HG02678 (cell line): Measurements from ENCODE around the gene SIRT3.
"Not testable (repeated sequence)": the region's sequence is repeated elsewhere in the genome, so short reads cannot be mapped to it uniquely, and the experiment has no call there.

Source experiments
- ATAC-seq: cut with Tn5 transposase; IDR thresholded peaks from one replicate; pipeline ENCODE4 v1.9.1; 2021; ENCODE audit warnings: mild to moderate bottlenecking, moderate library complexity; ENCODE audit not compliant: unreplicated experiment

SIRT3 gene

GRCh38 chr11:204587-205109, 31.5 kb downstream of the SIRT3 start:
- ATAC-seq, result no peak

- ATAC-seq, result no peak
These were observed 32.1 kb downstream of the SIRT3 start for GRCh38 chr11:203945-204586.

GRCh38 chr11:203056-203944, 32.8 kb downstream of the SIRT3 start:
- ATAC-seq, result no peak

GRCh38 chr11:202490-202889, 33.7 kb downstream of the SIRT3 start:
- ATAC-seq, result no peak

- no peak for ATAC-seq
These were observed 34.2 kb downstream of the SIRT3 start for GRCh38 chr11:201966-202365.

GRCh38 chr11:200224-201003, 35.7 kb downstream of the SIRT3 start:
- ATAC-seq, result no peak

GRCh38 chr11:199782-200181, 36.4 kb downstream of the SIRT3 start:
- no peak for ATAC-seq

- no peak for ATAC-seq
These were observed 37.0 kb downstream of the SIRT3 start for GRCh38 chr11:199004-199581.

GRCh38 chr11:198236-198806, 37.8 kb downstream of the SIRT3 start:
- no peak for ATAC-seq

- ATAC-seq, result no peak
These were observed 38.4 kb downstream of the SIRT3 start for GRCh38 chr11:197741-198235.

GRCh38 chr11:196786-197731, 39.1 kb downstream of the SIRT3 start:
- ATAC-seq, result no peak

- ATAC-seq, result not testable (repeated sequence)
These were observed 42.7 kb downstream of the SIRT3 start for GRCh38 chr11:193481-193880.

- not testable (repeated sequence) for ATAC-seq
These were observed 43.4 kb downstream of the SIRT3 start, which contains the start of gene SCGB1C1 for GRCh38 chr11:192674-193128. TSS of gene SCGB1C1 (plus strand) at chr11:193078. CDS start at chr11:193100, 22 bp downstream.

GRCh38 chr11:191490-192478, 44.4 kb downstream of the SIRT3 start:
- peak; percentile 48 for ATAC-seq

- ATAC-seq, result not testable (repeated sequence)
These were observed 45.6 kb downstream of the SIRT3 start for GRCh38 chr11:190546-190945.

- peak; percentile 81 for ATAC-seq
These were observed 46.3 kb downstream of the SIRT3 start for GRCh38 chr11:189843-190311.

GRCh38 chr11:189200-189783, 46.9 kb downstream of the SIRT3 start:
- not testable (repeated sequence) for ATAC-seq
